Measurements from ENCODE around the gene TLCD1. TPM values are rescaled to one million over a fixed set of nuclear protein-coding genes. Genes with fewer than 3 reads are reported as not detected.

TLCD1 gene
- polyA plus RNA-seq, 5 donors: 7.5 to 11.0 (median 8.7) TPM

DNA sequence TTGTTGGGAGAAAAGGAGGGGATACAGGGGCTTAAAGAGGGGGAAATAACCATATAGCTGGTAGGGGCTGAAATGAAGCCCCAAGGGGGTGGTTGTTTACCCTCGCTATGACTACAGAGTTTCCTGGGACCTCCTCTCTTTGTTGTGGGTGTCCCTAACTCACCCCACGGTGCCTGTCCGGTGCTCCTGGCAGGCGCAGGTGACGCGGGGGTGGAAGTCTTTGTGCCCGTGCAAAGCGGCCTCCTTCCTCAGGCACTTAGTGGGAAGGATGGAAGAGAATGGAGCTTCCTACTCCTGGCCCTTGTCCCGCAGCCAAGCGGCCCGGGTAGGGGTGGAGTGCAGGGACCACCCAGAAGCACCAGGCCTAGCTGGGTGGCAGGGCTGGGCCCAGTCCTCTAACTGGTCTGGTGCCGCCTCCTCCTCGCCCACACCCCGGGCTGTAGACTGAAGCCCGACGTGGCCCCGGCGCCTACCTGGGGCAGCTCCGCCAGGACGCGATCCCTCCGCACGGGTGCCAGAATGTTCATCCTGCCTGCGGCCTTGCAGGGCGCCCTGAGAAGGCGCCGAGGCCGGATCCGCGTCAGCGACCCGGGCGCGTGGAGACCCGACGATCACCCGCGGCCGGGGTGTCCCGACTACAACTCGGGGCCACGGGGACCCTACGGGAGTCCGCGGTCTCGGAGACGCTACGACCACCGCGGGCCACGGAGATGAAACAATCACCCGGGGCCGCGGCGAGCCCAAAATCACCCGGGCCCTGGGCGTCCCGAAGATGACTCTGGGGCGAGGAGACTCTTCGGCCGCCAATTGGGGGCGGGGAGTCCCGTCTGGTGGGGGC lies 9.1 kb downstream of the TLCD1 start:
- DNase-seq: peak; percentile 45 to 58

DNA sequence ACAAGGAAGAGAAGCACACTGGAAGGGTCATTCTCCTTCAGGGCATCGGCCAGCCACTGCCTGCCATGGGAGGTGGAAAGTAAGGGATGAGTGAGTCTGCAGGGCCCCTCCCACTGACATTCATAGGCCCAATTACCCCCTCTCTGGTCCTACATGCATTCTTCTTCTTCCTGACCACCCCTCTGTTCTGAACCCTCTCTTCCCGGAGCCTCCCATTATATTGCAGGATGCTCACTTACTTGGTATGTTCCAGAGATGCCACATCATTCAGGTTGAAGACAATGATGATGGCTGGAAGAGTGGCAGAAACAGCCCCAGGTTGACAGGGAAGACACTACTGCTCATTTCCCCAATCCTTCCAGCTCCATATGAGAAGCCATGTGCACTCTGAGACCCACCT lies 10.8 kb downstream of the TLCD1 start:
- no peak for DNase-seq

DNA sequence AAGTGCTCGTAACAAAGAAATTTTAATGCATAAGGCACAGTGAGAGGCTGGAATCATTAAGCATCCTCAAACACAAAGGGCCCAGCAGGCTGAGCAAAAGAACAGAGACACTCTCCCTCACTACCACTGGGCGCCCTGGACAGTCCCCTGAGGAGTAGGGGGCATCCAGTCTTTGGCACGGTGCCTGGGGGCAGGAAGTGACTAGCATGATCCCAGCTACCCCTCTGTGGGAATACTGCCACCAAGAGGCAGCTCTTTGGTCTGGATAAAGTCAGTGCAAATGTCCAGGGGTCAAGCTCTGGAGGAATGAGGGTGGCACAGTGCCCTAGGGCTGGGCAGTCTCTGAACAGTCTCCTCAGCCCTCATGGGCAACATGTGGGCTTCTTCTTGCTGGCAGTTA lies 11.8 kb downstream of the TLCD1 start:
- no peak for DNase-seq

DNA sequence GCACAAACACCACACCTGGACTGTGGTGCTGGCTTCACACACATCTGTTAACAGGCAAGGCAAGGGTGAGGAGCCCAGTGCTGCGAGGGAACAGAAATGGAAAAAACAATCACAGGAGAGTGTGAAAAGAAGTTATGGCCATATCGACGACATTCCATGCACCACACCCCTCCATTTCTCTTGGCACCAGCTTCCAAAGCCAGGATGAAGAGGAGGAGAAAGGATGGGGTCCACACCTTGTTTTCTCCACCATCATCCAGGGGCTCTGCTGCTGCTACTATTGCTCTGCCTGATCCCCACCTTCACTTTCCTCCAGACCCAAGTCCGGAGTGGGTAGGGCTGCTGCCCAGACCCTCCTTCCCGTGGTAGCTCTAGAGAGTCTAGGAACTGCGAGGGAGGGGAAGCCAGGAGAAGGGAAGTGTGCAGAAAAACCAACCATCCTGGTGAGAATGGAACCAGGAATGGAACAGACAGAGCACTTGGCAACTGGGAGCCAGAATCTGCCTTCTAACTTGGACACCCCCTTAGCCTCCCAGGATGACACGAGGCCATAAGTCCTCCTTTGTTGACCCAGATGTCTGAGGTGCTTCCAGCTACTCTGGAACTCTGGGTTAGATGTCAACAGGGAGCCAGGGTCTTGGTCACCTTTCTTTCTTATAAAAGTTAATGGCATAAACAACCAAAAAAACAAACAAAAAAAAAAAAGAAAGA lies 13.2 kb downstream of the TLCD1 start:
- no peak for DNase-seq

DNA sequence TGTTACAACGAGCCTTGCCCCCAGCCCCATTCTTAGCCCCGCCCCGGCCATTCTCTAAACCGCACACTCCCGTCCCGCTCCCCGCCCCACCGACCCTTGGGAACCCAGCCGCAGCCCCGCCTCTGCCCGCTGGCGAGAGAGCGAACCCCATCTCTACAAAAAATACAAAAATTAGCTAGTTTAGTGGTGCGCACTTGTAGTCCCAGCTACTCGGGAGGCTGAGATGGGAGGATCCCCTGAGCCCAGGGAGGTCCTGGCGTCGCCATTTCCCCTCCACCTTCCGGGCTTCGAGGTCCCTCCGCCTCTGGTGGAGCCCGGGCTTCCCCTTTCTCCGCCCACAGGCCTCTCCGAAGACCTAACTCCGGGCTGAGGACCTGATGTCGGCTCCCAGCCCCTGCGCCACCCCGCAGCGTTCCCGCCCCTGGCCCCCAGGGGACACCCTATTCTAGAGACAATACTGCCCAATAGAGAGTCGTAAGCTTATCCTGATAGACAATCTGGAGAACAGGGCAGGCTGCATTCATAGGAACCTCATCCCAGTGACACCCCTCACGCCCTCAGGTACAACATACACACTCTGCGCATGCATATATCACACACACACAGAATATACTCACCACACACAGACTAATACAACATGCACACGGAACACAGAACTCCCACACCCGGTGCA lies 13.9 kb downstream of the TLCD1 start:
- no peak for DNase-seq

DNA sequence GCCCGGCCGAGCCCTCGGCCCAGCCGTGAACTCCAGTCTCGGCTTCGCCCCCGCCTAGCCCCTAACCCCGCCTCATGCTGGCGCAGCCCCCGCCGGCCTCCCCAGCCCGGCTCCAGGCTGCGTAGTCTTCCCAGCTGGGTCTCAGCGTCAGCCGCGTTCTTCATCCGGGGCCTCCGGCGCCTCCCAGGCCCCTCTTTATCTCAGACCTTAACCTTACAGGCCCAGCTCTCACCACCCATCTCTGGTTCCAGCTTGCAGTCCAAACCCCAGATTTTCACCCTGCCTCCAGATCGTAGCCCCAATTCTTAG lies 14.4 kb downstream of the TLCD1 start, which contains the start of gene PROCA1:
TSS of gene PROCA1 (minus strand) at position 166 of the 309 bp plus-strand sequence. CDS start 228 bp downstream, outside the sequence.
- DNase-seq: no peak

DNA sequence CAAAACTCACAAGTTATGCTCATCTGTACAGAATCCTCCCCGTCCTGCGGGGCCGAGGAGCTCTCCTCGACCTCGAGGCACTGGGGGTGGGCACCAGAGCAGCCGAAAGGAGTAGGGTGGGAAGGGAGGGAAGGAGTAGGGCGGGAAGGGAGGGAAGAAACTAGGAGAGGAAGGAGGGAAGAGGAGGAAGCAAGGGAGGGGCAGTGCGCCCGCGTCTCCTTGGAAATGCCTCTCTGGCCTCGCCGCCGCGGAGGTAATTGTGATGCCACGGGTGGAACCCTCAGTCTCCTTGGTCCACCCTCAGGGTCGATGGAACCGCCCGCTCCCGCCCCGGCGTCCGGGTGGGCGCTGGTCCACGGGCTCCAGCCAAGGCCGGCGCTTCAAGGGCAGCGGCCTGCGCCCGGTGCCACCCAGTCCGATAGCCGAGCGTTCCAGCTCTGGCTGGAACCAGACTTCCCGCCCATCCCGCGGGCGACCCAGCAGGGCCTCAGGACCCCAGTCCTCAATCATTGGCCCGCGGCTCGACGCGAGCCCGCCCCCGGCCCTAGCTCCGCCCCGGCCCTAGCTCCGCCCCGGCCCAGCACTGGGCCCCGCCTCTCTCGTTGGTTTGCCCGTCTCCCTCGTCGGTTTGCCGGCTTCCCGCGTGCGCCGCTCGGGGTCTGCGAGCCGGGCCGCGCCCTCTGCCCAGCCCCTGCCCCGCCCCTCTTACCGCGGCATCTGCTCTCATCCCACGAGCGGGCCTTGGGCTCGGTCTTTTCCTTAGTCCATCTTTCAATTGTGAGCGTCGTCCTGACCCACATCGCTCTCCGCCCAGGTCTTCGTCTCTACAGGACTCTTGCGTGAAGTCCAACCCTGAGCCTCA lies 14.9 kb downstream of the TLCD1 start:
- peak; percentile 95 to 99 for DNase-seq

DNA sequence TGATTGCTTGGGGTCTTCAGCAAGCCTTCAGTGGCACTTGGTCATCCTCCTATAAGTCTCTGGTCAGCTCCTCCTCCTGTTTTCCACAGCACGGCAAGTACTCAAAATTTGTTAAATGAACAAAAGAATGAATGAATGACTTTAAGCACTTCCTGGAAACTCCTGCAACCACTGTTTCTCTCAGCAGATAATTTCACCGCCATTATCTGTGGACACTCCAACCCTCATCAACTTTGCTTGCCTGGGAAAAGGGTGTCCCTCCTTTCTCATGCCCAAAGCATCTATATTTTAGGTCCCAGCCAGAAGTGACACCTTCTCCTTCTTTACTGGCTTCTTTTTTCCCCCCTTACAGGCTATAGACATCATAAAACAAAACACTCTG lies 18.7 kb downstream of the TLCD1 start:
- no peak for DNase-seq

DNA sequence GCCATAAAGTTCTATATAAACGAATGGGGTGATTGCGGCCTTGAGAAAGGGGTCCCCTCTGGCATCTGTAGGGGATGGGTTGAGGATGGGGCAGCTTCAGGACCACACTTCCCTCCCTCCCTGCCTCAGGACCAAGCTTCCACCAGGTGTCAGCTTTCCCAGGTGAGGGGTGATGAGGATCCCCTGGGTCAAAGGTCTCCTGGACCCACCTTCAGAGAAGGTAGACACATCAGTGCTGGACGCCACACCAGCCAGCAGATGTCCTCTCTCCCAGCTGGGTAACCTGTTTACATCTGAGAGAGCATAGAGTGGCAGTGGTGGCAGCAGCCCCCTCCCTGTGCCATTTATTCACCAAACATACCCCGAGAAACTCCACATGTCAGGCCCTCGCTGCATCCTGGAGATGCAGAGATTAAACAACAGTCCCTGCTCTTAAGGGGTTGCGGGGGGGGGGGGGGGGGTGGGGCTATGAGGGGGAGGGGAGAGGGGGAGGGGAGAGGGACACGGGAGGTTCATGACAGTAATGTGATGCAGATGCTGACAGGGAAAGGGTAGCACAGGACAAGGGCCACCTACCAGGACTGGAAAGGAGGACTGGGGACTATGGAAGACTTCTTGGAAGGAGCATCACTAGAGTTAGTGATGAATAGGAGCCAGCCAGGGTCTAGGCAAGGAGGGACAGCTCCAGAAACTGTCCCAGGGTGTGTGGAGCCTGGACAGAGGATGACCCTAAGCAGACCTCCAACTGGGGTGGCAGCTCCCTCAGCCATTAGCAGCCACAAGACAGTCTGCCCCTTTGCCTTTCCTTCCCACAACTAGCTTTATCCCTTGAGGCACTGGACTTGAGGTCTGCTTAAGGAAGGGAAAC lies 19.3 kb downstream of the TLCD1 start:
- DNase-seq: no peak

DNA sequence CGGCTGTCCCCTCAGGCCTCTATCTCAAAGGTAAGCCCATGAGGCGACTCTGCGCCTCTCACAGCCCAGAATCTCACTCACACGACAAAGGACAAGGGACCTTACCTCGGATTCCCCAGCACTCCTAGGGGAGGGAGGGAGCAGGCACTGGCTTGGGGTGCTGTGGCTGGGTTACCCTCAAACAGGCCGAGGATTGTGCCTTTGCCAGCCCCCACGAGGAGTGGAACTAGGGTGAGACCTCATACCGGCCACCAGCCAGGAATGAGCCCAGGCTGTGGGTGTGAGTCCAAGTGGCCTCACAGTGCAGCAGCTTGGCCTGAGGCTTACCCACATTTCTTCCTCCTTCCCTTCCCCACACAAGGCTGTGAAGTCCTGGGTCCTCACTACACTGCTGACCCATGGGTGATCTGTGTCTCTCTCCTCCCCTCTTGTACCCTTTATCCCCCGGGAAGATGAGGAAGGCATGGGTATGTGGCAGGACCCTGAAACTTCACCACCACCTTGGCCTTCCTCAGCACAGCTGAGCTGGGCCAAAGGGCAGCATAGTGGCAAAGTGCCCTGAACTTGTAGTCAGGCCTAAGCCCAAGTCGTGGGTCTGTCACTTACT lies 20.2 kb downstream of the TLCD1 start:
- no peak for DNase-seq

DNA sequence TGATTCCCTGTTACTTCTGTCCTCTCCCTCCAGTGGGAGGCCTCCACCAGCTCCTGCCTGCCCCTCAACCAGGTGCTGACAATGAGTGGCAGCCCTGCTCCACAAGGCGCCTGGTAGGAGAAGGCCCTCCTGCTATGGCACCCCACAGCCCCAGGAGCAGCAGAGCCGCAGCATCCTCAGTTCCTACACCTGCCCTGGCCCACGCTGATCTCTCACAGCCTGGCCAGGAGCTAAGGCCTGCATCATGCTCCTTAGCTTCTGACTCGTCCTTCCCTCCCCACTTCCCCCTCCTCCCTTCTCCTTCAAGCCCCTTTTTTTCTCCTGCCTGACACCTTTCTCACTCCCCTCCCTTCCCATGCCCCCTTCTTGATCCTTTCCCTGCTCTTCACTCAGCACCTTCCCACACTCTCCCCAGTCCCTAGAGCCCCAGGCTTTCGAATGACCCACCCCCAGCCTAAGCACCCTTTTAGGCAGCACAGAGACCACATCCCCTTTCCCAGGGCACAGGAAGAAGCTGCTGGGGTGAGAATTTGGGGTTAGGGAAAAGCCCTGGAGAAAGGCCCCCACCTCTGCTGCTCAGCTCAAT lies 20.9 kb downstream of the TLCD1 start:
- DNase-seq: no peak

DNA sequence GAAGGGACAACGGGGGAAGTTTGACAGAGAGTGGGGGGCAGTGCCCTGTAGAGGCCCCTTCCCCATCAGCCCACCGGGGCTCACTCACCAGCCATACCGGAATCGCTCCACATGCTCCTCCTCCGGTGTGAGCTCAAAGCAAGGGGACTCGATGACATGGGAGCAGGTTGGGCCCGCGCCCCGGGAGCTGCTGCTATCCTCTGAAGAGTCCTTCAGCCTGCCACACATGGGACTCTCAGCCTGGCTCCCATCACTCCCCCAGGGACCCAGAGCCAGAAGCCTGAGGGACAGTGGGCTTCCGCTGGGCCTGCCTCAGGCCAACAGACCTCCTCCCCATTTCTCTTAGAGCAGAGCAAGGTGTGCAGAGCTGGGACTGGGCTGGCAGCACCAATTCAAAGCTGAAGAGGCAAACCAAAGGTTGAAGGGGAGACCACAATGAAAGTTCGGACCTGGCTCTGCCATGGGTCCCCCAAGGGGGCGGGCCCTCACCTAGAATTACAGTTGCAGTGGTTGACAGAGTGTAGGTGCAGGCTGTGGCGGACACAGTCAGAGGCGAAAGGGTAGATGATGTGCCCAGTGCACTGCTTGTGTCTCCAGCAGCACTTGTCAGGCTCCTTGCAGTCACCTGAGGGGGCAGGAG lies 21.7 kb downstream of the TLCD1 start:
- DNase-seq: no peak

DNA sequence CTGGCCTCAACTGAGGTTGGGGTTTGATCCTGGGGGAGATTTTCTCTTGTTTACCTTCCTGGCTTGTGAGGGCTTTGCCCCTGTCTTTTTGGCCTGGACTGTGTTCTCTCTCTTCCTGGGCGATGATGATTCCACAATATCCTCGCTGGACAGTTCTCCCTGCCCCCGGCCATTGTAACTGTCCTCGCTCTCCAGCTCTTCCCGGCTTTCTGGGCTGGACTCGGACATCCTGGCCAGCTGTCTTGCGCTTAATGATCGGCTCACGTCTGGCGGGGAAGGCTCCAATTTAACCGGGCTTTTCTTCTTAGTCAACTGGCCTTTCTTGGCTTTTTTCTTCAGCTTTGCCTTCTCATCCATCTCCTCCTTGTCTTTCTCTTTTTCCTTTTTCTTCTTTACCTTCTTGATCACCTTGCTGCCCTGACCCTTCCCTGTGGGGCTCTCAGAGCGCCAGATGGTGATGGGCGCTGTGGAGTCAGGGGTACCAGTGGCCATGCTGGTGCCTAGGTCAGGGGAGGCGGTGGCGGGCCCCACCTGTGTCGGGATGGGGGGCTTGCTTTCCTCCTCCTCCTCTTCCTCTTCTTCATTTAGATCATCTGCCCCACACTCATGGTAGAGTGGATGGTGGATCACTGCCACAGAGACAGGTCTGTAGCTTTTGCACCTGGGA lies 22.3 kb downstream of the TLCD1 start:
- DNase-seq: no peak

DNA sequence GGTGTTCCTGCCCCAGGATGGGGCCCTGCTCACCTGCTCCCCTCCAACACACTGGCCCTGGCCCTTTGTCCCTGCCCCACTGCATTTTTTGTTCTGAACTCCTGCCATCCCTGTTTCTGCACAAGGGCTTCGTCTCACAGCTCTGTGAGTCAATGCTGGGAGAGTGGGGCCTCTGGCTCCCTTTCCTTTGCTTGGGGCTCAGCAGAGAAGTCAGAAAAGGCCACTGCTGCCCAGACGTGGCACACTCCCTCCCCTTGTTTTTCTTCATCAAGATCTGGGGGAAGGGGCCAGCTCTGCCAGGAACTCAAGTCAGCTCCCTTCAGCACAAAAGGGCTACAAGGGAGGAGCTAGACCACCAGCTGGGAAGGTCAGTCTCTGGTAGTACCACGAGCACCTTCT lies 23.3 kb downstream of the TLCD1 start:
- no peak for DNase-seq

DNA sequence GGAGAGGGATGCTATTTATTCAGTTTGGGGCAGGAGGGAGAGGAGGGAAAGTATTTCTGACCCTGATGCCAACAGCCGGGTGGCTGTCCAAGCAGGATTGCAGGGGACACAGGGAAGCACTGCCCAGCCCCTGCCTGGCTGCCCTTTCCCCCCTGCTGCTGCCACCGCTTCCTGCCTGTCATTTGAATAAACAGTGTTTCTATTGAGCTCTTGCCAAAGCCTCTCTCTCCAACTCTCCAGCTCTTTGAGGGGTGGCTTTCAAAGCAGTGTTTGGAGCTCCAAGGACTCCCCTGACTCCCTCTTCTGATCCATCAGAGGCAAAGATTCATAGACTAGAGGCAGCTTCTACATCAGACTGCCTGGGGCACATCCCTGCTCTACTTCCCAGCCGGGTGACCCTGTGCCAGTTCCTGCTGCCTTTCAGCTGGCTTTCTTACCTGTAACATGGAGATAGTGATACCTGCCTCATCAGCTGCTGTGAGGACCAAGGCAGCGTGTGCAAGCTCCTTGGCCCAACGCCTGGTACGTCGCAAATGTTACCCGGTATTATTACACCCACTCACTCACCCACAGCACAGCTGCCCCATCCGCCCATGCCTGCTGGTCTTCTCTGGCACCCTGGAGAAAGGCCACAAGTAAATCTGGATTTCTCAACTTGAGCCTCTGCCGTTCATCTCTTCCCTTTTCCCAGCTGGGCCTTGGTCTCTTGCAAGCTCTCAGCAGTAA lies 23.8 kb downstream of the TLCD1 start:
- DNase-seq: no peak

DNA sequence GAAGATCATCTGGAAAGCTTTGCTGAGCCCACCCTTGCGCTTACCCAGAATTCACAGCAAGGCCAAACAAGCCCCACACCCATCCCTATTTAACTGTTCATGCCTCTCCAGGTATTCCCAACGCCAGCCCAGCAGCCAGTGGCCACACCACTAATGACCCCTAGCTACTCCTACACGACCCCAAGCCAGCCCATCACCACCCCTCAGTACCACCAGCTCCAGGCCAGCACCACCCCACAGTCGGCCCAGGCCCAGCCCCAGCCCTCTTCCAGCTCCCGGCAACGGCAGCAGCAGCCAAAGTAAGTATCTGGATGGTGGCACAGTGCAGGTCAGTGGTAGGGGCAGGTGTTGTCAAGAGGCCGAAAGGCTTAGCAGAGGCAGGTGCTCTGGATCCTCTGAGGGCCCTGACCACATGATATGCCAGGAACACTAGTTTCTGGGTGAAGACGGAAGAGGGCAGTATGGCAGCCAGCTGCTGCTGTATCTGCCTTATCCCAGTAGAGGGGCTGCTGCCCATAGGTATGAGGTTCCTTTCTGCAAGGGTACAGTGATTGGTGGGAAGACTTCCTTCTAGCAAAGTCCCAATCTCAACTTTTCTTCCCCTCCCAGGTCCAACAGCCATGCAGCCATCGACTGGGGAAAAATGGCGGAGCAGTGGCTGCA lies 25.1 kb downstream of the TLCD1 start:
- DNase-seq: no peak

DNA sequence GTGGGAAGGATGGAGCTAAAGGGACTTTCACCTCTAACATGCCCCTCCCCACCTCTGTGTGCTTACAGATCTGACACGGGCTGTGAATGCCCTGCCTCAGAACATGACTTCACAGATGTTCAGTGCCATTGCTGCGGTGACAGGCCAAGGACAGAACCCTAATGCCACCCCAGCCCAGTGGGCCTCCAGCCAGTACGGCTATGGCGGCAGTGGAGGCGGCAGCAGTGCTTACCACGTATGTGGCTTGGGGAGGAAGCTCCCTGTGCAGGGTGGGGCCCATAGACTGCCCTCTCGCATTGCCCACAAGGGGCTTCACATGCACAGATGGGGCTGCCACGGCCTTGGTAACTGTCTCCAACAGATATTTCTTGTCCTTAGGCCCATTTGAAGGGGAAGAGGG lies 25.8 kb downstream of the TLCD1 start:
- DNase-seq: no peak

All from right lung (tissue), 5 donors.